Trophoblast cell (in vitro differentiated cells and primary cell): ENCODE data around the gene DIS3L2.

Source experiments
- DNase-seq, 2 donors: peaks; one replicate each; pipeline ENCODE4 v3.0.0-alpha.2; 2016
- H2AFZ ChIP-seq: 2 replicates; pipeline ENCODE4 v1.6.1; 2013; ENCODE audit warnings: low read length, moderate library complexity, mild to moderate bottlenecking; ENCODE audit not compliant: insufficient read depth, poor library complexity
- H2AK5ac ChIP-seq: 2 replicates; pipeline ENCODE4 v1.6.1; 2013; ENCODE audit warnings: mild to moderate bottlenecking, low read length
- H2BK120ac ChIP-seq: 2 replicates; pipeline ENCODE4 v1.6.1; 2013; ENCODE audit warnings: low read length, mild to moderate bottlenecking, moderate library complexity; ENCODE audit not compliant: insufficient read depth, poor library complexity
- H2BK12ac ChIP-seq: 2 replicates; pipeline ENCODE4 v1.6.1; 2013; ENCODE audit warnings: mild to moderate bottlenecking, low read length, moderate library complexity
- H2BK5ac ChIP-seq: 2 replicates; pipeline ENCODE4 v1.6.1; 2013; ENCODE audit warnings: low read length, low read depth, moderate library complexity, mild to moderate bottlenecking; ENCODE audit not compliant: poor library complexity
- H3K14ac ChIP-seq: 2 replicates; pipeline ENCODE4 v1.6.1; 2013; ENCODE audit warnings: mild to moderate bottlenecking, low read length
- H3K18ac ChIP-seq: 2 replicates; pipeline ENCODE4 v1.6.1; 2013; ENCODE audit warnings: mild to moderate bottlenecking, low read length
- H3K23ac ChIP-seq: 2 replicates; pipeline ENCODE4 v1.6.1; 2013; ENCODE audit warnings: low read length
- H3K27ac ChIP-seq: 2 replicates; pipeline ENCODE4 v1.5.1; 2013; ENCODE audit warnings: low read depth, mild to moderate bottlenecking, inconsistent platforms, low read length, moderate library complexity
- H3K27me3 ChIP-seq: 2 replicates; pipeline ENCODE4 v1.6.1; 2013; ENCODE audit warnings: inconsistent platforms, mild to moderate bottlenecking, low read length, moderate library complexity; ENCODE audit not compliant: insufficient read depth
- H3K36me3 ChIP-seq, 2 experiments: 1 replicate in 1 of 2; 2 replicates in 1 of 2; pipeline ENCODE4 v1.6.1; 2013; ENCODE audit warnings: low read length in 2 of 2, mild to moderate bottlenecking in 2 of 2, moderate library complexity in 1 of 2; ENCODE audit not compliant: insufficient read depth in 2 of 2, control insufficient read depth in 1 of 2
- H3K4ac ChIP-seq: 2 replicates; pipeline ENCODE4 v1.6.1; 2013; ENCODE audit warnings: low read depth, mild to moderate bottlenecking, low read length, moderate library complexity
- H3K4me1 ChIP-seq, 2 experiments: 1 replicate in 1 of 2; 2 replicates in 1 of 2; pipeline ENCODE4 v1.6.1; 2013; ENCODE audit warnings: low read length in 2 of 2, mild to moderate bottlenecking in 2 of 2, moderate library complexity in 1 of 2; ENCODE audit not compliant: insufficient read depth in 2 of 2, control insufficient read depth in 1 of 2
- H3K4me2 ChIP-seq: 2 replicates; pipeline ENCODE4 v1.6.1; 2013; ENCODE audit warnings: inconsistent platforms, mild to moderate bottlenecking, low read length, moderate library complexity
- H3K4me3 ChIP-seq: 2 replicates; pipeline ENCODE4 v1.5.1; 2013; ENCODE audit warnings: mild to moderate bottlenecking, low read depth, low read length, inconsistent platforms
- H3K79me1 ChIP-seq: one replicate; pipeline ENCODE4 v1.6.1; 2013; ENCODE audit warnings: low read length
- H3K79me2 ChIP-seq: 2 replicates; pipeline ENCODE4 v1.6.1; 2013; ENCODE audit warnings: low read length, mild to moderate bottlenecking; ENCODE audit not compliant: control insufficient read depth, insufficient read depth, poor library complexity
- H3K9ac ChIP-seq: 2 replicates; pipeline ENCODE4 v1.6.1; 2013; ENCODE audit warnings: mild to moderate bottlenecking, low read length
- H3K9me3 ChIP-seq: 2 replicates; pipeline ENCODE4 v1.6.1; 2013; ENCODE audit warnings: low read depth, mild to moderate bottlenecking, control low read depth, inconsistent platforms, low read length; ENCODE audit not compliant: insufficient read depth
- H4K12ac ChIP-seq: 2 replicates; pipeline ENCODE4 v1.6.1; 2013; ENCODE audit warnings: low read depth, mild to moderate bottlenecking, low read length, moderate library complexity
- H4K8ac ChIP-seq: 2 replicates; pipeline ENCODE4 v1.6.1; 2013; ENCODE audit warnings: low read depth, mild to moderate bottlenecking, low read length, moderate library complexity
- H4K91ac ChIP-seq: one replicate; pipeline ENCODE4 v1.6.1; 2013; ENCODE audit warnings: low read depth, mild to moderate bottlenecking, low read length, moderate library complexity
- WGBS: extraction: QIAGEN DNeasy Blood & Tissue Kit; methylation state at CpG from one replicate; pipeline ENCODE4 v1.1.7; 2013; ENCODE audit warnings: missing lambda C conversion rate; ENCODE audit not compliant: insufficient read length, insufficient coverage; ENCODE audit errors: extremely low coverage; 5-methylcytosine and 5-hydroxymethylcytosine counted together

DIS3L2 gene

DNA sequence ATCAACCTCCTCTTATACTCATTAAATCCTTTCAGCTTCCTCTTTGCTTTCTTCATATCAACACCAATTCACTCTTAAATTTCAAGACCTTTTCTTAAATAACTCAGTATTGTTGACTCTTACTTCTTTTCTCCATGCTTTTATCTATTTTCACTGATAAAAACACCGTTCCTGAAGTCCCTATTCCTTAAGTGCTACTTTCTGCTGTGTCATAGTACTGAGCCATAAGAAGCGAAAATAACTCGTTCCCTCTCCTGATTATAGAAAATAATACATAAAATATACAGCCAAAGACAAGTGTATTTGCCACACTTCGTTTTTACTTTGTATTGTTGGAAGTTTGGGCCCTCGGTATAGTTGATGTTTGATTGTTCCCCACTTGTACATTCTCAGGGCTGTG is 181.0 kb downstream of the DIS3L2 start:
- no peaks in the 10 kb centered on the region for H3K4me1 ChIP-seq
- no peak overlapping the region for H3K27ac ChIP-seq
- H3K9ac ChIP-seq = no peak overlapping the region
- no peak overlapping the region for H2BK12ac ChIP-seq
- no peaks in the 10 kb centered on the region for H3K79me2 ChIP-seq
- H3K4me2 ChIP-seq = no peak overlapping the region
- no peaks in the 10 kb centered on the region for H3K36me3 ChIP-seq
- H2AK5ac ChIP-seq = no peak overlapping the region
- no peak overlapping the region for H3K4ac ChIP-seq
- WGBS = no CpG with 5 or more reads among the region's 5 CpGs
- no peak overlapping the region for H3K18ac ChIP-seq
- no peak overlapping the region for H4K91ac ChIP-seq
- H3K27me3 ChIP-seq = no peaks in the 10 kb centered on the region
- H2BK5ac ChIP-seq = no peak overlapping the region
- H2AFZ ChIP-seq = no peak overlapping the region
- H3K14ac ChIP-seq = no peak overlapping the region
- H3K4me3 ChIP-seq = no peak overlapping the region
- no peaks in the 10 kb centered on the region for H3K79me1 ChIP-seq
- no peak overlapping the region for H4K8ac ChIP-seq
- DNase-seq = no peak
- no peaks in the 10 kb centered on the region for H3K9me3 ChIP-seq
- H2BK120ac ChIP-seq = no peak overlapping the region
- no peak overlapping the region for H3K23ac ChIP-seq
- no peak overlapping the region for H4K12ac ChIP-seq

- no peak overlapping the region for H3K14ac ChIP-seq
- no peak overlapping the region for H3K18ac ChIP-seq
- DNase-seq = peak; percentile 7 to 53
- H3K9me3 ChIP-seq = no peaks in the 10 kb centered on the region
- no peak overlapping the region for H3K9ac ChIP-seq
- no peak overlapping the region for H2BK5ac ChIP-seq
- no peaks in the 10 kb centered on the region for H3K79me1 ChIP-seq
- H3K27ac ChIP-seq = no peak overlapping the region
- H3K27me3 ChIP-seq = no peaks in the 10 kb centered on the region
- no peak overlapping the region for H3K4me2 ChIP-seq
- no peak overlapping the region for H2AFZ ChIP-seq
- H4K91ac ChIP-seq = no peak overlapping the region
- no peak overlapping the region for H4K12ac ChIP-seq
- H2BK120ac ChIP-seq = no peak overlapping the region
- no peaks in the 10 kb centered on the region for H3K4me1 ChIP-seq
- H2AK5ac ChIP-seq = no peak overlapping the region
- H4K8ac ChIP-seq = no peak overlapping the region
- no peak overlapping the region for H3K4ac ChIP-seq
- H3K36me3 ChIP-seq = no peaks in the 10 kb centered on the region
- H3K79me2 ChIP-seq = no peaks in the 10 kb centered on the region
- no peak overlapping the region for H3K23ac ChIP-seq
- no peak overlapping the region for H3K4me3 ChIP-seq
- no peak overlapping the region for H2BK12ac ChIP-seq
Observed at GRCh38 chr2:232146294-232146693, 184.8 kb downstream of the DIS3L2 start.

GRCh38 chr2:232147440-232148077 is 186.0 kb downstream of the DIS3L2 start:
- H3K4me1 ChIP-seq = no peaks in the 10 kb centered on the region
- H3K9ac ChIP-seq = no peak overlapping the region
- no peaks in the 10 kb centered on the region for H3K27me3 ChIP-seq
- H2AFZ ChIP-seq = no peak overlapping the region
- H3K4me2 ChIP-seq = no peak overlapping the region
- no peak overlapping the region for H2BK12ac ChIP-seq
- H4K8ac ChIP-seq = no peak overlapping the region
- H3K9me3 ChIP-seq = no peaks in the 10 kb centered on the region
- H3K36me3 ChIP-seq = no peaks in the 10 kb centered on the region
- H4K12ac ChIP-seq = no peak overlapping the region
- no peaks in the 10 kb centered on the region for H3K79me1 ChIP-seq
- no peak overlapping the region for H3K14ac ChIP-seq
- no peak overlapping the region for H2BK120ac ChIP-seq
- no peak overlapping the region for H3K18ac ChIP-seq
- H2BK5ac ChIP-seq = no peak overlapping the region
- H3K79me2 ChIP-seq = no peaks in the 10 kb centered on the region
- H3K27ac ChIP-seq = no peak overlapping the region
- H2AK5ac ChIP-seq = no peak overlapping the region
- H4K91ac ChIP-seq = no peak overlapping the region
- WGBS = no CpG with 5 or more reads among the region's 2 CpGs
- H3K23ac ChIP-seq = no peak overlapping the region
- no peak overlapping the region for H3K4ac ChIP-seq
- no peak for DNase-seq
- H3K4me3 ChIP-seq = no peak overlapping the region

DNA sequence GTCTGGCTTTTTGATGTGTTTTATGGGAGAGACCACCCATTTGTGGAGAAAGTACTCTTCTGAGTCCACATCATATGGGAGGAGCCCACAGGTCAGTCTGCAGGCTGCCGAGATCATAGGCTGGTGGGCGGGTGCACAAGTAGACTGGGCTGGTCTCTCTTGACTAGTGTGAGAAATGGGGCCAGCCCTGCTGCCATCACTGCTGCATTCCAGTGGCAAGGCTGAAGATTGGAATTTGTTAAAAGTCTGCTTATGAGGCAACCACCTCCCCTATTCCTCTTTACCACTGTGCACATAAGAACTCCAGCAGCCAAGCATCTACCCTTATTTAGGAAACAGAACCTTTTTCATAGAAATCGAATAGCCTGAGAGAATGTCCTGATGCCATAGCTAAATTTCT is 200.7 kb downstream of the DIS3L2 start:
- H3K79me1 ChIP-seq = no peaks in the 10 kb centered on the region
- H3K27ac ChIP-seq = no peak overlapping the region
- H4K8ac ChIP-seq = no peak overlapping the region
- H3K79me2 ChIP-seq = no peaks in the 10 kb centered on the region
- H3K4me1 ChIP-seq = no peaks in the 10 kb centered on the region
- H3K4me2 ChIP-seq = no peak overlapping the region
- H3K9ac ChIP-seq = no peak overlapping the region
- H4K12ac ChIP-seq = no peak overlapping the region
- DNase-seq = peak; percentile 70 to 85
- H4K91ac ChIP-seq = no peak overlapping the region
- no peaks in the 10 kb centered on the region for H3K27me3 ChIP-seq
- no peak overlapping the region for H2BK120ac ChIP-seq
- no peak overlapping the region for H3K4ac ChIP-seq
- no peak overlapping the region for H2BK5ac ChIP-seq
- no peak overlapping the region for H3K4me3 ChIP-seq
- H2BK12ac ChIP-seq = no peak overlapping the region
- H3K36me3 ChIP-seq = no peaks in the 10 kb centered on the region
- H3K9me3 ChIP-seq = no peaks in the 10 kb centered on the region
- H2AK5ac ChIP-seq = no peak overlapping the region
- no CpG with 5 or more reads among the region's 3 CpGs for WGBS
- H3K23ac ChIP-seq = no peak overlapping the region
- no peak overlapping the region for H3K14ac ChIP-seq
- H2AFZ ChIP-seq = no peak overlapping the region
- no peak overlapping the region for H3K18ac ChIP-seq
